SU-DHL-6 (cell line): ENCODE measurements around the gene ADA.

Source experiments
- H2AFZ ChIP-seq: fragments of 200-600 bp; sonication (generic); 2 replicates; pipeline ENCODE4 v1.6.1; 2014; ENCODE audit warnings: low read depth, mild to moderate bottlenecking, moderate library complexity, mixed read lengths, antibody characterized with exemption, low read length; ENCODE audit not compliant: severe bottlenecking
- H3F3A ChIP-seq: fragments of 200-600 bp; shearing (Covaris generic); 2 replicates; pipeline ENCODE4 v1.6.0; 2016; ENCODE audit warnings: antibody characterized with exemption, mild to moderate bottlenecking; ENCODE audit not compliant: insufficient read depth
- H3K27ac ChIP-seq: fragments of 200-600 bp; sonication (generic); 2 replicates; pipeline ENCODE4 v1.5.1; 2016; ENCODE audit warnings: low read depth, mild to moderate bottlenecking, low read length, moderate library complexity, mixed read lengths
- H3K27me3 ChIP-seq: fragments of 200-600 bp; sonication (generic), shearing (Covaris generic); 2 replicates; pipeline ENCODE4 v1.6.0; 2014; ENCODE audit warnings: mild to moderate bottlenecking, low read length
- H3K36me3 ChIP-seq: fragments of 200-600 bp; sonication (generic); 2 replicates; pipeline ENCODE4 v1.6.1; 2014; ENCODE audit warnings: mild to moderate bottlenecking, low read length, mixed read lengths
- H3K4me2 ChIP-seq: fragments of 300-600, 200-600 bp; shearing (Covaris generic), sonication (generic); 2 replicates; pipeline ENCODE4 v1.6.0; 2014; ENCODE audit warnings: low read length, low read depth, mild to moderate bottlenecking; ENCODE audit not compliant: poor library complexity, severe bottlenecking
- H3K4me3 ChIP-seq: fragments of 200-600 bp; sonication (generic); 2 replicates; pipeline ENCODE4 v1.5.1; 2014; ENCODE audit warnings: antibody characterized with exemption, low read length, mild to moderate bottlenecking, mixed read lengths; ENCODE audit not compliant: insufficient read depth, poor library complexity, severe bottlenecking
- H3K79me2 ChIP-seq: fragments of 200-600 bp; sonication (generic); 2 replicates; pipeline ENCODE4 v1.6.1; 2014; ENCODE audit warnings: mild to moderate bottlenecking, low read length, moderate library complexity; ENCODE audit not compliant: insufficient read depth
- H3K9ac ChIP-seq: fragments of 200-600 bp; sonication (generic); 2 replicates; pipeline ENCODE4 v1.7.0; 2014; ENCODE audit warnings: mild to moderate bottlenecking, low read length
- H3K9me2 ChIP-seq: fragments of 200-600 bp; sonication (generic); replicated peaks from 2 replicates; pipeline ENCODE4 v1.6.1; 2014; ENCODE audit warnings: low read length; ENCODE audit not compliant: insufficient read depth
- H3K9me3 ChIP-seq: fragments of 200-600 bp; sonication (generic); 2 replicates; pipeline ENCODE4 v1.6.1; 2014; ENCODE audit warnings: low read length, mixed read lengths; ENCODE audit not compliant: insufficient read depth
- H4K20me1 ChIP-seq: fragments of 200-600 bp; sonication (generic); 2 replicates; pipeline ENCODE4 v1.6.1; 2014; ENCODE audit warnings: low read depth, mild to moderate bottlenecking, antibody characterized with exemption, low read length, moderate library complexity, mixed read lengths
- CTCF ChIP-seq: fragments of 200-600 bp; sonication (generic); IDR thresholded peaks from one replicate; pipeline ENCODE4 v1.5.1; 2017; ENCODE audit warnings: antibody characterized with exemption, mild to moderate bottlenecking, low read length, moderate library complexity; ENCODE audit not compliant: insufficient read depth, poor library complexity, severe bottlenecking
- EZH2phosphoT487 ChIP-seq: fragments of 200-600 bp; sonication (generic), shearing (Covaris generic); conservative IDR thresholded peaks from 2 replicates; pipeline ENCODE4 v1.6.1; 2018; ENCODE audit warnings: mild to moderate bottlenecking, antibody characterized with exemption, low read length, moderate library complexity, mixed read lengths

The ADA gene

GRCh38 chr20:44597930-44598329, 53.6 kb downstream of the ADA start:
- Histone ChIP-seq H3K79me2 (peaks cover 23% of the 10 kb centered on the region), H4K20me1 (no peaks in the 10 kb centered on the region), H3F3A (0 out of 2 replicates have a peak, but pooled peaks cover 5% of the 10 kb centered on the region), H3K9me2 (no peaks in the 10 kb centered on the region), H3K9me3 (no peaks in the 10 kb centered on the region), H3K27me3 (no peaks in the 10 kb centered on the region), H3K9ac (peak overlapping the region; percentile 14; the same call in 1 of the 2 replicates), H2AFZ (no peak overlapping the region), H3K4me3 (no peak overlapping the region), H3K27ac (peak overlapping the region; percentile 33; the same call in 1 of the 2 replicates), H3K4me2 (peak overlapping the region; percentile 22), H3K36me3 (no peaks in the 10 kb centered on the region)
- TF ChIP-seq CTCF: no peak
- TF ChIP-seq EZH2phosphoT487: no peak

GRCh38 chr20:44597516-44597915, 54.0 kb downstream of the ADA start:
- Histone ChIP-seq H3K9ac (0 out of 2 replicates have a peak overlapping the region, but pooled peaks have one; percentile 14), H4K20me1 (no peaks in the 10 kb centered on the region), H3K27me3 (no peaks in the 10 kb centered on the region), H3K79me2 (peaks cover 23% of the 10 kb centered on the region), H3K4me3 (no peak overlapping the region), H3K9me2 (no peaks in the 10 kb centered on the region), H3K36me3 (no peaks in the 10 kb centered on the region), H2AFZ (no peak overlapping the region), H3K9me3 (no peaks in the 10 kb centered on the region), H3K27ac (peak overlapping the region; percentile 33; the same call in 1 of the 2 replicates), H3K4me2 (peak overlapping the region; percentile 22), H3F3A (0 out of 2 replicates have a peak, but pooled peaks cover 5% of the 10 kb centered on the region)
- no peak for TF ChIP-seq EZH2phosphoT487
- no peak for TF ChIP-seq CTCF

GRCh38 chr20:44596876-44597275, 54.6 kb downstream of the ADA start:
- no peak overlapping the region for H2AFZ ChIP-seq
- peaks cover 23% of the 10 kb centered on the region for H3K79me2 ChIP-seq
- H3K27me3 ChIP-seq: no peaks in the 10 kb centered on the region
- TF ChIP-seq EZH2phosphoT487: no peak
- TF ChIP-seq CTCF: no peak
- H4K20me1 ChIP-seq: no peaks in the 10 kb centered on the region
- no peaks in the 10 kb centered on the region for H3K9me2 ChIP-seq
- H3K9me3 ChIP-seq: no peaks in the 10 kb centered on the region
- peak overlapping the region; percentile 33 for H3K27ac ChIP-seq
- no peak overlapping the region for H3K4me2 ChIP-seq
- H3K9ac ChIP-seq: 0 out of 2 replicates have a peak overlapping the region, but pooled peaks have one; percentile 14
- H3K36me3 ChIP-seq: no peaks in the 10 kb centered on the region
- peaks cover 3% of the 10 kb centered on the region; the same call in 1 of the 2 replicates for H3F3A ChIP-seq
- no peak overlapping the region for H3K4me3 ChIP-seq
